22Rv1 (cell line): ENCODE results near the gene ACOX2.
A peak's percentile ranks its signal among the peaks of the same experiment; 100 is the strongest.

Source experiments
- ZFX ChIP-seq: fragments of 450-650 bp; IDR thresholded peaks from 2 replicates; pipeline ENCODE4 v1.6.1; 2017; ENCODE audit warnings: antibody characterized with exemption, borderline replicate concordance
- TF ChIP-seq, protein P1 (sequence below): fragments of 450-650 bp; IDR thresholded peaks from 2 replicates; pipeline ENCODE4 v1.5.1; 2017; ENCODE audit warnings: mild to moderate bottlenecking

- TF ChIP-seq, protein P1, sequence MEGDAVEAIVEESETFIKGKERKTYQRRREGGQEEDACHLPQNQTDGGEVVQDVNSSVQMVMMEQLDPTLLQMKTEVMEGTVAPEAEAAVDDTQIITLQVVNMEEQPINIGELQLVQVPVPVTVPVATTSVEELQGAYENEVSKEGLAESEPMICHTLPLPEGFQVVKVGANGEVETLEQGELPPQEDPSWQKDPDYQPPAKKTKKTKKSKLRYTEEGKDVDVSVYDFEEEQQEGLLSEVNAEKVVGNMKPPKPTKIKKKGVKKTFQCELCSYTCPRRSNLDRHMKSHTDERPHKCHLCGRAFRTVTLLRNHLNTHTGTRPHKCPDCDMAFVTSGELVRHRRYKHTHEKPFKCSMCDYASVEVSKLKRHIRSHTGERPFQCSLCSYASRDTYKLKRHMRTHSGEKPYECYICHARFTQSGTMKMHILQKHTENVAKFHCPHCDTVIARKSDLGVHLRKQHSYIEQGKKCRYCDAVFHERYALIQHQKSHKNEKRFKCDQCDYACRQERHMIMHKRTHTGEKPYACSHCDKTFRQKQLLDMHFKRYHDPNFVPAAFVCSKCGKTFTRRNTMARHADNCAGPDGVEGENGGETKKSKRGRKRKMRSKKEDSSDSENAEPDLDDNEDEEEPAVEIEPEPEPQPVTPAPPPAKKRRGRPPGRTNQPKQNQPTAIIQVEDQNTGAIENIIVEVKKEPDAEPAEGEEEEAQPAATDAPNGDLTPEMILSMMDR: peak; percentile 96
- TF ChIP-seq ZFX: no peak
Observed at GRCh38 chr3:58568572-58569286, 31.7 kb upstream of the ACOX2 start.
